Ovary (tissue), 9 donors: ENCODE data around the gene CASP3. TPM values are rescaled to one million over a fixed set of nuclear protein-coding genes. Genes with fewer than 3 reads are reported as not detected.

Source experiments
- DNase-seq, 5 donors: peaks; one replicate each; pipeline ENCODE4 v3.0.0-alpha.2; 2019 to 2020
- H3K27ac ChIP-seq, 2 donors: fragments of 200-600 bp; one replicate each; pipeline versions ENCODE4 v1.5.1 to v1.8.0; 2019 to 2022
- H3K27me3 ChIP-seq: fragments of 200-600 bp; one replicate; pipeline ENCODE4 v1.8.0; 2022
- H3K36me3 ChIP-seq: fragments of 200-600 bp; sonication (generic); one replicate; pipeline ENCODE4 v1.5.1; 2019
- H3K4me1 ChIP-seq: one replicate; pipeline ENCODE4 v1.8.1; 2013; ENCODE audit warnings: mild to moderate bottlenecking, moderate library complexity; ENCODE audit not compliant: insufficient read depth
- H3K4me3 ChIP-seq: fragments of 200-600 bp; sonication (generic); one replicate; pipeline ENCODE4 v1.5.1; 2017
- H3K9me3 ChIP-seq, 2 donors: fragments of 200-600 bp in 1 of 2; sonication (generic) in 1 of 2; one replicate each; pipeline versions ENCODE4 v1.5.1 to v1.8.1; 2013 to 2019; ENCODE audit warnings: mild to moderate bottlenecking in 1 of 2, moderate library complexity in 1 of 2
- EP300 ChIP-seq: sonication (generic); formaldehyde crosslinking; IDR thresholded peaks from one replicate; pipeline ENCODE4 v1.6.1; 2017; ENCODE audit warnings: antibody characterized with exemption
- POLR2A ChIP-seq: fragments of 450-650 bp; IDR thresholded peaks from one replicate; pipeline ENCODE4 v1.6.1; 2017; ENCODE audit warnings: antibody characterized with exemption, mild to moderate bottlenecking, moderate library complexity
- WGBS, 3 donors: extraction: QIAGEN DNeasy Blood & Tissue Kit in 1 of 3; methylation state at CpG; one replicate each; pipeline versions ENCODE4 v1.1.5 to v1.1.7; 2013 to 2017; 5-methylcytosine and 5-hydroxymethylcytosine counted together
- intact Hi-C, 4 donors: fragments of 100-400 bp; cut with DNase I; formaldehyde crosslinking; loops; one replicate each; pipeline versions ENCODE4 v1.11.0 to v1.15.1; 2022 to 2023
- polyA plus RNA-seq, 2 donors: library from polyadenylated mRNA; stranded (reverse); fragments of 200-250 nt in 1 of 2; fragments of 350-450 nt in 1 of 2; fragmentation: Illumina TruSeq in 1 of 2; extraction: RNeasy Lipid Tissue Mini Kit (QIAGEN cat#74804) in 1 of 2; gene quantifications; one replicate each; pipeline ENCODE4 v1.2.3, GENCODE V29; 2013 to 2014
- total RNA-seq, 7 donors: library from RNA; depleted of rRNA in 2 of 7; stranded (reverse); fragments of >200 nt in 2 of 7; fragmentation: NEBNext Ultra II Directional in 3 of 7; extraction: Animal tissue kit (Norgen Biotek cat#: 25700) in 3 of 7; gene quantifications; one replicate each; pipeline versions ENCODE4 v1.1.0 to v1.2.4, GENCODE V29; 2016 to 2023
- TF ChIP-seq, protein P1 (sequence below), 3 donors: fragments of 450-650 bp in 2 of 3; fragments of 200-600 bp in 1 of 3; IDR thresholded peaks; one replicate each; pipeline versions ENCODE4 v1.5.1 to v1.8.0; 2016 to 2022; ENCODE audit warnings: antibody characterized with exemption in 3 of 3, mild to moderate bottlenecking in 1 of 3
- donor health status: DM: no; HTN: no; CAD: no; lungs with moderate emphysema.
- donor health status: DM: no; HTN: no; CAD: no.
- donor health status: Bipolar disorder and iron deficiency.
- donor health status: DM: yes; HTN: yes; CAD: no.
- donor health status: DM: no; HTN: no; CAD: no.
- donor health status: DM: yes; HTN: yes; CAD: no.

CASP3 gene
- total and polyA plus RNA-seq, 9 donors = 8.9 to 14.0 (median 11.7) TPM

DNA sequence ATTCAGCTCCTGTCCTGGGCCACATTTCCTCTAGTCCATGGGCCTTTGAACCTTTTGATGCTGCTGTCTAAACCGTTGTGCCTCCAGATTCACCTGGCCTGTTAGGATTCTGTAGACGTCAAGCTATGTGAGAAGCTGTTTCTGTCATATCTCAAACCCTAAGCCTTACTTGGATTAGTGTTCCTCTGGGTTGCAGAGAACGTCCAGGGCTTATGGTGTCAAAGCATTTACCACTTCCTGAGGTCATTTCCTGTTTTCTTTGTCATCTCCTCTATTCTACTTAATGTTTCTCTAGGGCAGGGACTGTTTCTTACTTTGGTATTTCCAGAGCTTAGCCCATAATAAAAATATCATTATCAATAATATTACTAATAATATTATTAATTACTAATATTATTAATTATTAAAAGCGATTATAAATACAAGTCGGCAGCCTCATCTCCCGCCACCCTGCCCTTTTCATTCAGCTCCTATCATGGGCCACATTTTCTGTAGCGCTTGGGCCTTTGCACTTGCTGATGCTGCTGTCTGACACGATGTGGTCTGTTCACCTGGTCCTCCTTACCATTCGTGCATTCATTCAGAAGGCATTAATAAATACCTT is 19.4 kb upstream of the CASP3 start:
- DNase-seq = no peak
- TF ChIP-seq, protein P1, sequence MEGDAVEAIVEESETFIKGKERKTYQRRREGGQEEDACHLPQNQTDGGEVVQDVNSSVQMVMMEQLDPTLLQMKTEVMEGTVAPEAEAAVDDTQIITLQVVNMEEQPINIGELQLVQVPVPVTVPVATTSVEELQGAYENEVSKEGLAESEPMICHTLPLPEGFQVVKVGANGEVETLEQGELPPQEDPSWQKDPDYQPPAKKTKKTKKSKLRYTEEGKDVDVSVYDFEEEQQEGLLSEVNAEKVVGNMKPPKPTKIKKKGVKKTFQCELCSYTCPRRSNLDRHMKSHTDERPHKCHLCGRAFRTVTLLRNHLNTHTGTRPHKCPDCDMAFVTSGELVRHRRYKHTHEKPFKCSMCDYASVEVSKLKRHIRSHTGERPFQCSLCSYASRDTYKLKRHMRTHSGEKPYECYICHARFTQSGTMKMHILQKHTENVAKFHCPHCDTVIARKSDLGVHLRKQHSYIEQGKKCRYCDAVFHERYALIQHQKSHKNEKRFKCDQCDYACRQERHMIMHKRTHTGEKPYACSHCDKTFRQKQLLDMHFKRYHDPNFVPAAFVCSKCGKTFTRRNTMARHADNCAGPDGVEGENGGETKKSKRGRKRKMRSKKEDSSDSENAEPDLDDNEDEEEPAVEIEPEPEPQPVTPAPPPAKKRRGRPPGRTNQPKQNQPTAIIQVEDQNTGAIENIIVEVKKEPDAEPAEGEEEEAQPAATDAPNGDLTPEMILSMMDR (IDR thresholded peaks at IDR 0.05) = no peak
- TF ChIP-seq POLR2A = no peak
- no peak for TF ChIP-seq EP300
- Histone ChIP-seq H3K4me3 (no peak overlapping the region), H3K4me1 (no peaks in the 10 kb centered on the region), H3K36me3 (no peaks in the 10 kb centered on the region), H3K27ac (no peak overlapping the region), H3K9me3 (no peaks in the 10 kb centered on the region), H3K27me3 (no peaks in the 10 kb centered on the region)
- WGBS, 3 donors = 85 to 89% (median 89%) methylated on average over 9 of the region's 9 CpGs
- intact Hi-C loops = no loop called here

DNA sequence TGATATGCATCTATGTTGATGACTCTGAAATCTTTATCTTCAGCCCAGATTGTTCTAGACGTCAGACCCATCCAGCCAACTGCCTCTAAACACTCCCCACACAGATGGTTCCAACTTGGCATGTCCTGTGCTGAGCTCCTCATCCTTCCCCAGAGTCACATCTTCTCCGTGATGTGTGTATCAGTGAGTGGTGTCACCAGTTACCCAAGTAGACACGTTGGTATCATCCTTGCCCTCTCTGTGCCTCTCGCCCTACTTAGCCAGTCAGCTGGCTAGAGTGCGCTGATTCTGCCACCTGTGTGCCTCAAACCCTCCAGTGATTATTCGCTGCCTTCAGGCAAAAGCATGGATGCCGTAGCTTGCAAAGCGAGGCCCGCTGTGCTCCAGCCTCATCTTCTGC is 18.8 kb upstream of the CASP3 start:
- H3K4me1 ChIP-seq = no peaks in the 10 kb centered on the region
- WGBS, 3 donors = 89 to 93% (median 91%) methylated on average over 9 of the region's 9 CpGs
- no peak overlapping the region for H3K4me3 ChIP-seq
- no peak for DNase-seq
- H3K9me3 ChIP-seq = no peaks in the 10 kb centered on the region
- H3K27ac ChIP-seq = no peak overlapping the region
- TF ChIP-seq, protein P1 (IDR thresholded peaks at IDR 0.05) = no peak
- no peak for TF ChIP-seq POLR2A
- no peak for TF ChIP-seq EP300
- intact Hi-C loops = no loop called here
- H3K27me3 ChIP-seq = no peaks in the 10 kb centered on the region
- H3K36me3 ChIP-seq = no peaks in the 10 kb centered on the region

DNA sequence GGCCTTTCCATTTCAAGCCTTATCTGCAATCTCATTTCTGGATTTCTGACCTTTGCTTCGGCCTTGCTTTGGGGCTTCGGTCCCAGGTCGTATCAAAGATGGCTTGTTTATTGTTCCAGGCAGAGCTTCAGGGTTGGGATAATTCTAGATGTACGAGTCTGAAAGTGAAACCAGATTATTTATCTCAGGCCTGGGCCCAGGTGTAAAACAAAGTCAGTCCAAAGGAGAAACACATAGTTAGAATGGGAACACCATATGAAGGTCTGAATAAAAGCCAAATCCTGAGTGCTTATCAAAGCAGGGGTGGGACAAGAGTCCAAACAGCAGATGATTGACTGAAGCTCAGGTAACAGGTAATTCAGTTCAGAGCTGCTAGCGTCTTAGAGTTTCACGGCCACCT is 17.4 kb upstream of the CASP3 start:
- DNase-seq = no peak
- intact Hi-C loops = no loop called here
- no peaks in the 10 kb centered on the region for H3K27me3 ChIP-seq
- H3K9me3 ChIP-seq = no peaks in the 10 kb centered on the region
- H3K4me3 ChIP-seq = no peak overlapping the region
- no peaks in the 10 kb centered on the region for H3K4me1 ChIP-seq
- H3K27ac ChIP-seq = no peak overlapping the region
- no peaks in the 10 kb centered on the region for H3K36me3 ChIP-seq
- 79 to 83% (median 83%) methylated on average over 6 of the region's 6 CpGs for WGBS, 3 donors
- TF ChIP-seq, protein P1 (IDR thresholded peaks at IDR 0.05) = no peak
- TF ChIP-seq POLR2A (no peak), EP300 (no peak)

DNA sequence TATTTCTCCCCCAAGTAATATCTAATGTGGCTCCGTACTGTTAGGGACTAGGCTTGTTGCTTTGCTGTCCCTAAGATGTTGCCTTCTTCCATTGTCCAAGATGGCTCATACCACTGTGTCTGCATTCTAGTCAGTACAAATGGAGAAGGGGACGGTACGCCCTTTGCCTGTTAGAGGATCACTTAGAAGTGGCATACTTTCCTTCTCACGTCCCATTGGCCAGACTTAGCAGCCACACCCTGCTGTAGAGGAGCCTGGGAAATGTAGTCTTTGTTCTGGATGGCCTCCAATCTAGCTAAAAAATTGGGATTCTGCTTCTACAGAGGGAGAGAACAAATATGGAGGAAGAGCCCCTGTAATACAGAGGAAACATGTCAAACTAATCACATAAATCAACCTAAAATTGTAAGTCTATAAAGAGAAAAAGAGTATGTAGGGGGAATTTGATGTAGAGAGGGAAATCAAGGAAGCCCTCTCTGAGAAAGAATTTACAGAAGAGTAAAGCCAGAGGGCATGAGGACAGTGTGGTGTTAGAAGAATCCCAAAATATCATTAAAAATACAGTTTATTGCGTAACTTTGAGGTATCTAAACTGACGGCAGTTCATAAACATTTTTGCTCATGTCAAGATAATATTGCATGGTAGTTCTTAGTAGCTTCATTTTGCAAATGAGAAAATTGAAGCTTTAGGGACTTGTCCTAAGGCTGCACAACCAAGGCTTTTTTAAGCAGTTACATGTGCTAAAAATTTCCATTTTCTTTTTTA is 15.4 kb upstream of the CASP3 start:
- Histone ChIP-seq H3K36me3 (no peaks in the 10 kb centered on the region), H3K27ac (no peak overlapping the region), H3K9me3 (no peaks in the 10 kb centered on the region), H3K27me3 (no peaks in the 10 kb centered on the region), H3K4me1 (no peaks in the 10 kb centered on the region), H3K4me3 (no peak overlapping the region)
- intact Hi-C loops = no loop called here
- no peak for DNase-seq
- TF ChIP-seq POLR2A = no peak
- TF ChIP-seq, protein P1 (IDR thresholded peaks at IDR 0.05) = no peak
- no peak for TF ChIP-seq EP300
- 66 to 71% (median 67%) methylated on average over 6 of the region's 6 CpGs for WGBS, 3 donors
